WTC11 (cell line): ENCODE measurements around the gene CYREN. TPM values are rescaled to one million over a fixed set of nuclear protein-coding genes. Genes with fewer than 3 reads are reported as not detected.

Experiments used
- ATAC-seq: fragments of 200-7000 bp; cut with Tn5 transposase; 2 replicates; pipeline ENCODE4 v1.10.0; 2021; ENCODE audit warnings: mild to moderate bottlenecking, moderate library complexity
- CTCF ChIA-PET: fragments of 300-600 bp; sonication (Branson Sonifier 250); formaldehyde crosslinking; loops from one replicate; lab custom pipeline; 2021; ENCODE audit warnings: antibody characterized with exemption; lab: Charles Lee
- POLR2A ChIA-PET: fragments of 350-600 bp; sonication (Branson Sonifier 250); formaldehyde crosslinking; loops from one replicate; lab custom pipeline; 2021; ENCODE audit warnings: antibody characterized with exemption; lab: Charles Lee
- DNase-seq: peaks from one replicate; pipeline ENCODE4 v3.0.0; 2021; ENCODE audit warnings: low spot score
- H3K27ac Mint-ChIP-seq: 2 replicates; pipeline ENCODE4 v1.8.0; 2021; ENCODE audit warnings: mixed read lengths
- H3K27me3 Mint-ChIP-seq: 2 replicates; pipeline ENCODE4 v1.8.0; 2021; ENCODE audit warnings: low read depth, mild to moderate bottlenecking, moderate library complexity, mixed read lengths
- H3K36me3 Mint-ChIP-seq: 2 replicates; pipeline ENCODE4 v1.8.0; 2021; ENCODE audit warnings: mixed read lengths
- H3K4me1 Mint-ChIP-seq: 2 replicates; pipeline ENCODE4 v1.8.0; 2022; ENCODE audit warnings: mixed read lengths
- H3K4me3 Mint-ChIP-seq: 2 replicates; pipeline ENCODE4 v1.8.0; 2021; ENCODE audit warnings: mild to moderate bottlenecking, moderate library complexity, mixed read lengths
- H3K9me3 Mint-ChIP-seq: 2 replicates; pipeline ENCODE4 v1.8.0; 2021; ENCODE audit warnings: mixed read lengths
- ELF4 ChIP-seq: sonication (generic); formaldehyde crosslinking; IDR thresholded peaks from 2 replicates; pipeline ENCODE4 v1.8.1; 2022; ENCODE audit warnings: low read depth, mild to moderate bottlenecking, moderate library complexity, missing genetic modification reagents
- total RNA-seq: library from RNA; stranded (reverse); gene quantifications from 3 replicates; pipeline ENCODE4 v1.2.3, GENCODE V29; 2021
- TF ChIP-seq, protein P1 (sequence below): fragments of 250-450 bp; sonication (Bioruptor Pico); IDR thresholded peaks from 2 replicates; pipeline ENCODE4 v1.9.0; 2021; ENCODE audit warnings: mild to moderate bottlenecking, borderline replicate concordance
- TF ChIP-seq, protein P2 (sequence below): fragments of 200-600 bp; IDR thresholded peaks from 2 replicates; pipeline ENCODE4 v1.8.0; 2022; ENCODE audit warnings: antibody characterized with exemption
- TF ChIP-seq, protein P3 (sequence below): sonication (generic); formaldehyde crosslinking; IDR thresholded peaks from 2 replicates; pipeline ENCODE4 v1.8.0; 2023; ENCODE audit warnings: mild to moderate bottlenecking, missing genetic modification reagents
- TF ChIP-seq, protein P4 (sequence below): sonication (generic); formaldehyde crosslinking; IDR thresholded peaks from 2 replicates; pipeline ENCODE4 v1.8.0; 2022; ENCODE audit warnings: mild to moderate bottlenecking, missing genetic modification reagents

The CYREN gene
- total RNA-seq, 1 experiment from 2014 or later = 37.9 TPM

DNA sequence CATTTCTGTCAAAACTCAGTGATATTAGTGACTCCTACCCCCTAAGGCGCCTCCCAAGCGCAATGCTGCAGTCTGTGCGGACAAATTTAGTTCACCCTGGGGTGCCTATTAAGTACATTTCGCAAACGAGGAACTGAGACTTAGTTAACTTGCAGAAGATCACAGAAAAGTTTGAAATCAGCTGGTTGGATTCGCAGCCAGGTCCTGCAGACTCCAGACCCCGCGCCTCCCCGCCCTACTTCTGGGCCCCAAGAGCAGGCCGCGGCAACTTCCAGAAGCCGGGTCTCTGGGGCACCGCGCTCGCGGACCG, 588 bp downstream of the CYREN start:
- CTCF ChIA-PET = interaction anchor here (0.5 to 2.4 kb wide), 18 partner anchors 9 to 484 kb away, joined by 3 to 8 read pairs (median 4); partner anchors contain the start of genes AGBL3, TMEM140 and WDR91
- POLR2A ChIA-PET = no interaction called here

DNA sequence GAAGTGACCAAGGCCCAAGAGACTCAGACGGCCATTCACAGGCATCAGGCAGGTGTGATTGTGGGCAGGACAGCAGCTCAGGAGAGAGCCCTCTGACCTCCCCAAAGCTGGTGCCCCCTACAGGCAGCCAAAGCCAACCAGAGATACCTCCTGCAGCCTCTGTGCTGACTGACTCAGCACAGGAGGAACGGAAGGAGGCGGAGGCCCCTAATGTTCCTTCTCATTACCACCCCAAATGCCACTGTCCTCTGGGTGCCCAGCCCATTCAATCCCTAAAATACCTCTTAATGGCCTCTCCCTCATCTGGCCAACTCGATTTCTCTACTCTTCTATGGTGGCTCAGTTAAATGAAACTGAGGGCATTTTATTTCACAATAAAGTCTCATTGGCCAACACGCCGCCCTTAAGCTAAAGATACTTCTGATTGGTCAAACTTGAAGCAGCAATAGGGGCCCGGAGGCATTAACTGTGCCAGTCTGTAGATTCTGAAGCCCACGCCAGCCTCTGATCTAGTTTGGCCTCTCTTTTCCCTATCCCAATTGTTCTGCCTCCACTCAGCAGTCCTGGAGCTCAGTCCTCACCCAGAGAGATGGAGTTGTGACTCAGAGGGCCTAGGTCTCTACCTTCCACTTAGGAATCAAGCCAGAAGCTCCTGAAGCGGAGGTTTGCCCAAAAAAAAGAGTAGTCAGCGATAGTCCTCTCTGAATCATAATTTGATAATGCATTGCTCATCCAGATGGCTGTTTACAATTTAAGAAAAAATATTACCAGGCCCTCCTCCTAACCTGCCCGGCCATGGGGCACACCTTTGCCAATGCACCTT, 1.2 kb downstream of the CYREN start:
- ATAC-seq (peak; percentile 68), DNase-seq (peak; percentile 71)
- POLR2A ChIA-PET = no interaction called here
- TF ChIP-seq, protein P1, sequence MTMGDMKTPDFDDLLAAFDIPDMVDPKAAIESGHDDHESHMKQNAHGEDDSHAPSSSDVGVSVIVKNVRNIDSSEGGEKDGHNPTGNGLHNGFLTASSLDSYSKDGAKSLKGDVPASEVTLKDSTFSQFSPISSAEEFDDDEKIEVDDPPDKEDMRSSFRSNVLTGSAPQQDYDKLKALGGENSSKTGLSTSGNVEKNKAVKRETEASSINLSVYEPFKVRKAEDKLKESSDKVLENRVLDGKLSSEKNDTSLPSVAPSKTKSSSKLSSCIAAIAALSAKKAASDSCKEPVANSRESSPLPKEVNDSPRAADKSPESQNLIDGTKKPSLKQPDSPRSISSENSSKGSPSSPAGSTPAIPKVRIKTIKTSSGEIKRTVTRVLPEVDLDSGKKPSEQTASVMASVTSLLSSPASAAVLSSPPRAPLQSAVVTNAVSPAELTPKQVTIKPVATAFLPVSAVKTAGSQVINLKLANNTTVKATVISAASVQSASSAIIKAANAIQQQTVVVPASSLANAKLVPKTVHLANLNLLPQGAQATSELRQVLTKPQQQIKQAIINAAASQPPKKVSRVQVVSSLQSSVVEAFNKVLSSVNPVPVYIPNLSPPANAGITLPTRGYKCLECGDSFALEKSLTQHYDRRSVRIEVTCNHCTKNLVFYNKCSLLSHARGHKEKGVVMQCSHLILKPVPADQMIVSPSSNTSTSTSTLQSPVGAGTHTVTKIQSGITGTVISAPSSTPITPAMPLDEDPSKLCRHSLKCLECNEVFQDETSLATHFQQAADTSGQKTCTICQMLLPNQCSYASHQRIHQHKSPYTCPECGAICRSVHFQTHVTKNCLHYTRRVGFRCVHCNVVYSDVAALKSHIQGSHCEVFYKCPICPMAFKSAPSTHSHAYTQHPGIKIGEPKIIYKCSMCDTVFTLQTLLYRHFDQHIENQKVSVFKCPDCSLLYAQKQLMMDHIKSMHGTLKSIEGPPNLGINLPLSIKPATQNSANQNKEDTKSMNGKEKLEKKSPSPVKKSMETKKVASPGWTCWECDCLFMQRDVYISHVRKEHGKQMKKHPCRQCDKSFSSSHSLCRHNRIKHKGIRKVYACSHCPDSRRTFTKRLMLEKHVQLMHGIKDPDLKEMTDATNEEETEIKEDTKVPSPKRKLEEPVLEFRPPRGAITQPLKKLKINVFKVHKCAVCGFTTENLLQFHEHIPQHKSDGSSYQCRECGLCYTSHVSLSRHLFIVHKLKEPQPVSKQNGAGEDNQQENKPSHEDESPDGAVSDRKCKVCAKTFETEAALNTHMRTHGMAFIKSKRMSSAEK (CRISPR knock-in tag) = 0 out of 2 replicates have a peak, but pooled peaks have one; percentile 18
- TF ChIP-seq, protein P2, sequence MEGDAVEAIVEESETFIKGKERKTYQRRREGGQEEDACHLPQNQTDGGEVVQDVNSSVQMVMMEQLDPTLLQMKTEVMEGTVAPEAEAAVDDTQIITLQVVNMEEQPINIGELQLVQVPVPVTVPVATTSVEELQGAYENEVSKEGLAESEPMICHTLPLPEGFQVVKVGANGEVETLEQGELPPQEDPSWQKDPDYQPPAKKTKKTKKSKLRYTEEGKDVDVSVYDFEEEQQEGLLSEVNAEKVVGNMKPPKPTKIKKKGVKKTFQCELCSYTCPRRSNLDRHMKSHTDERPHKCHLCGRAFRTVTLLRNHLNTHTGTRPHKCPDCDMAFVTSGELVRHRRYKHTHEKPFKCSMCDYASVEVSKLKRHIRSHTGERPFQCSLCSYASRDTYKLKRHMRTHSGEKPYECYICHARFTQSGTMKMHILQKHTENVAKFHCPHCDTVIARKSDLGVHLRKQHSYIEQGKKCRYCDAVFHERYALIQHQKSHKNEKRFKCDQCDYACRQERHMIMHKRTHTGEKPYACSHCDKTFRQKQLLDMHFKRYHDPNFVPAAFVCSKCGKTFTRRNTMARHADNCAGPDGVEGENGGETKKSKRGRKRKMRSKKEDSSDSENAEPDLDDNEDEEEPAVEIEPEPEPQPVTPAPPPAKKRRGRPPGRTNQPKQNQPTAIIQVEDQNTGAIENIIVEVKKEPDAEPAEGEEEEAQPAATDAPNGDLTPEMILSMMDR = peak; percentile 51
- TF ChIP-seq, protein P3, sequence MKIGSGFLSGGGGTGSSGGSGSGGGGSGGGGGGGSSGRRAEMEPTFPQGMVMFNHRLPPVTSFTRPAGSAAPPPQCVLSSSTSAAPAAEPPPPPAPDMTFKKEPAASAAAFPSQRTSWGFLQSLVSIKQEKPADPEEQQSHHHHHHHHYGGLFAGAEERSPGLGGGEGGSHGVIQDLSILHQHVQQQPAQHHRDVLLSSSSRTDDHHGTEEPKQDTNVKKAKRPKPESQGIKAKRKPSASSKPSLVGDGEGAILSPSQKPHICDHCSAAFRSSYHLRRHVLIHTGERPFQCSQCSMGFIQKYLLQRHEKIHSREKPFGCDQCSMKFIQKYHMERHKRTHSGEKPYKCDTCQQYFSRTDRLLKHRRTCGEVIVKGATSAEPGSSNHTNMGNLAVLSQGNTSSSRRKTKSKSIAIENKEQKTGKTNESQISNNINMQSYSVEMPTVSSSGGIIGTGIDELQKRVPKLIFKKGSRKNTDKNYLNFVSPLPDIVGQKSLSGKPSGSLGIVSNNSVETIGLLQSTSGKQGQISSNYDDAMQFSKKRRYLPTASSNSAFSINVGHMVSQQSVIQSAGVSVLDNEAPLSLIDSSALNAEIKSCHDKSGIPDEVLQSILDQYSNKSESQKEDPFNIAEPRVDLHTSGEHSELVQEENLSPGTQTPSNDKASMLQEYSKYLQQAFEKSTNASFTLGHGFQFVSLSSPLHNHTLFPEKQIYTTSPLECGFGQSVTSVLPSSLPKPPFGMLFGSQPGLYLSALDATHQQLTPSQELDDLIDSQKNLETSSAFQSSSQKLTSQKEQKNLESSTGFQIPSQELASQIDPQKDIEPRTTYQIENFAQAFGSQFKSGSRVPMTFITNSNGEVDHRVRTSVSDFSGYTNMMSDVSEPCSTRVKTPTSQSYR (CRISPR knock-in tag) = no peak
- TF ChIP-seq, protein P4, sequence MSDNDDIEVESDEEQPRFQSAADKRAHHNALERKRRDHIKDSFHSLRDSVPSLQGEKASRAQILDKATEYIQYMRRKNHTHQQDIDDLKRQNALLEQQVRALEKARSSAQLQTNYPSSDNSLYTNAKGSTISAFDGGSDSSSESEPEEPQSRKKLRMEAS = 0 out of 2 replicates have a peak, but pooled peaks have one; percentile 15
- peak overlapping the region; percentile 93 for H3K27ac Mint-ChIP-seq
- peaks cover 44% of the 10 kb centered on the region for H3K36me3 Mint-ChIP-seq
- peak overlapping the region; percentile 90 for H3K4me3 Mint-ChIP-seq
- H3K27me3 Mint-ChIP-seq = no peaks in the 10 kb centered on the region
- peaks cover 31% of the 10 kb centered on the region for H3K4me1 Mint-ChIP-seq
- H3K9me3 Mint-ChIP-seq = no peaks in the 10 kb centered on the region
- CTCF ChIA-PET = interaction anchor here (0.5 to 2.4 kb wide), 18 partner anchors 8 to 483 kb away, joined by 3 to 8 read pairs (median 4); partner anchors contain the start of genes AGBL3, TMEM140 and WDR91

More for the DNA sequence above, 588 bp downstream of the CYREN start:
- H3K36me3 Mint-ChIP-seq = peaks cover 40% of the 10 kb centered on the region
- TF ChIP-seq, protein P3 (CRISPR knock-in tag) = 0 out of 2 replicates have a peak, but pooled peaks have one; percentile 12
- no peak for TF ChIP-seq ELF4 (CRISPR knock-in tag)
- DNase-seq = peak; percentile 61
- peak overlapping the region; percentile 90 for H3K4me3 Mint-ChIP-seq
- peak overlapping the region; percentile 93 for H3K27ac Mint-ChIP-seq
- peaks cover 31% of the 10 kb centered on the region for H3K4me1 Mint-ChIP-seq
- no peaks in the 10 kb centered on the region for H3K9me3 Mint-ChIP-seq
- ATAC-seq = peak; percentile 36
- no peaks in the 10 kb centered on the region for H3K27me3 Mint-ChIP-seq
